Prostate gland (tissue), 2 donors: Measurements from ENCODE around the gene KRTAP4-8.
"Not testable (repeated sequence)": the region's sequence is repeated elsewhere in the genome, so short reads cannot be mapped to it uniquely, and the experiment has no call there.

ENCODE experiments used
- POLR2A ChIP-seq: fragments of 450-650 bp; IDR thresholded peaks from one replicate; pipeline ENCODE4 v1.6.1; 2016; ENCODE audit warnings: antibody characterized with exemption, mild to moderate bottlenecking
- POLR2AphosphoS5 ChIP-seq: sonication (generic); formaldehyde crosslinking; IDR thresholded peaks from one replicate; pipeline ENCODE4 v1.6.1; 2017; ENCODE audit warnings: antibody characterized with exemption
- TF ChIP-seq, protein P1 (sequence below), 4 experiments: fragments of 200-600 bp in 2 of 4; fragments of 450-650 bp in 2 of 4; sonication (generic) in 2 of 4; IDR thresholded peaks; 1 replicate in 3 of 4; 2 replicates in 1 of 4; pipeline ENCODE4 v1.5.1; 2016 to 2019; ENCODE audit warnings: antibody characterized with exemption in 4 of 4, mild to moderate bottlenecking in 2 of 4, moderate library complexity in 2 of 4

DNA sequence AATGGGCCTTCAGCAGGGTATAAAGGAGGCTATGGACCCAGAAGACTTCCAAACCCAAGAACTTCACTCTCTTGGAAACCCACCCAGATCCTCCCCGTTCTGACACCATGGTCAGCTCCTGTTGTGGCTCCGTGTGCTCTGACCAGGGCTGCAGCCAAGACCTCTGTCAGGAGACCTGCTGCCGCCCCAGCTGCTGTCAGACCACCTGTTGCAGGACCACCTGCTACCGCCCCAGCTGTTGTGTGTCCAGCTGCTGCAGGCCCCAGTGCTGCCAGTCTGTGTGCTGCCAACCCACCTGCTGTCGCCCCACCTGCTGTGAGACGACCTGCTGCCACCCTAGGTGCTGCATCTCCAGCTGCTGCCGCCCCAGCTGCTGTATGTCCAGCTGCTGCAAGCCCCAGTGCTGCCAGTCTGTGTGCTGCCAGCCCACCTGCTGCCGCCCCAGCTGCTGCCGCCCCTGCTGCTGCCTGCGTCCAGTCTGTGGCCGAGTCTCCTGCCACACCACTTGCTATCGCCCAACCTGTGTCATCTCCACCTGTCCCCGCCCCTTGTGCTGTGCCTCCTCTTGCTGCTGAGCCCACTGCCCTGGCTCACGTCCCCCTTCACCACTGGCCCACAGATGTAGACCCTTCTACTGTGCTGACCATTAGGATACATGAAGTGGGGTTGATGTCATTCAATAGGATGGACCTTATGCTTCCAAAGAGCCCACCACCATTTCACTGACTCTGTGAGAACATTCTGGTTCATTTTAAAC is 13.7 kb downstream of the KRTAP4-8 start, which contains the start of gene KRTAP4-7:
- TF ChIP-seq, protein P1, sequence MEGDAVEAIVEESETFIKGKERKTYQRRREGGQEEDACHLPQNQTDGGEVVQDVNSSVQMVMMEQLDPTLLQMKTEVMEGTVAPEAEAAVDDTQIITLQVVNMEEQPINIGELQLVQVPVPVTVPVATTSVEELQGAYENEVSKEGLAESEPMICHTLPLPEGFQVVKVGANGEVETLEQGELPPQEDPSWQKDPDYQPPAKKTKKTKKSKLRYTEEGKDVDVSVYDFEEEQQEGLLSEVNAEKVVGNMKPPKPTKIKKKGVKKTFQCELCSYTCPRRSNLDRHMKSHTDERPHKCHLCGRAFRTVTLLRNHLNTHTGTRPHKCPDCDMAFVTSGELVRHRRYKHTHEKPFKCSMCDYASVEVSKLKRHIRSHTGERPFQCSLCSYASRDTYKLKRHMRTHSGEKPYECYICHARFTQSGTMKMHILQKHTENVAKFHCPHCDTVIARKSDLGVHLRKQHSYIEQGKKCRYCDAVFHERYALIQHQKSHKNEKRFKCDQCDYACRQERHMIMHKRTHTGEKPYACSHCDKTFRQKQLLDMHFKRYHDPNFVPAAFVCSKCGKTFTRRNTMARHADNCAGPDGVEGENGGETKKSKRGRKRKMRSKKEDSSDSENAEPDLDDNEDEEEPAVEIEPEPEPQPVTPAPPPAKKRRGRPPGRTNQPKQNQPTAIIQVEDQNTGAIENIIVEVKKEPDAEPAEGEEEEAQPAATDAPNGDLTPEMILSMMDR (IDR thresholded peaks at IDR 0.05): not testable (repeated sequence)
- TF ChIP-seq POLR2A, POLR2AphosphoS5: not testable (repeated sequence)
